WTC11 (cell line): ENCODE results near the gene REPIN1. TPM values are rescaled to one million over a fixed set of nuclear protein-coding genes. Genes with fewer than 3 reads are reported as not detected.

Experiments used
- ATAC-seq: fragments of 200-7000 bp; cut with Tn5 transposase; 2 replicates; pipeline ENCODE4 v1.10.0; 2021; ENCODE audit warnings: mild to moderate bottlenecking, moderate library complexity
- CTCF ChIA-PET: fragments of 300-600 bp; sonication (Branson Sonifier 250); formaldehyde crosslinking; loops from one replicate; lab custom pipeline; 2021; ENCODE audit warnings: antibody characterized with exemption; lab: Charles Lee
- POLR2A ChIA-PET: fragments of 350-600 bp; sonication (Branson Sonifier 250); formaldehyde crosslinking; loops from one replicate; lab custom pipeline; 2021; ENCODE audit warnings: antibody characterized with exemption; lab: Charles Lee
- DNase-seq: peaks from one replicate; pipeline ENCODE4 v3.0.0; 2021; ENCODE audit warnings: low spot score
- H3K27ac Mint-ChIP-seq: 2 replicates; pipeline ENCODE4 v1.8.0; 2021; ENCODE audit warnings: mixed read lengths
- H3K27me3 Mint-ChIP-seq: 2 replicates; pipeline ENCODE4 v1.8.0; 2021; ENCODE audit warnings: low read depth, mild to moderate bottlenecking, moderate library complexity, mixed read lengths
- H3K36me3 Mint-ChIP-seq: 2 replicates; pipeline ENCODE4 v1.8.0; 2021; ENCODE audit warnings: mixed read lengths
- H3K4me1 Mint-ChIP-seq: 2 replicates; pipeline ENCODE4 v1.8.0; 2022; ENCODE audit warnings: mixed read lengths
- H3K4me3 Mint-ChIP-seq: 2 replicates; pipeline ENCODE4 v1.8.0; 2021; ENCODE audit warnings: mild to moderate bottlenecking, moderate library complexity, mixed read lengths
- H3K9me3 Mint-ChIP-seq: 2 replicates; pipeline ENCODE4 v1.8.0; 2021; ENCODE audit warnings: mixed read lengths
- AR ChIP-seq: fragments of 250-450 bp; sonication (Bioruptor Pico); IDR thresholded peaks from 2 replicates; pipeline ENCODE4 v1.9.0; 2021; ENCODE audit warnings: mild to moderate bottlenecking
- ATF1 ChIP-seq: sonication (generic); formaldehyde crosslinking; IDR thresholded peaks from 2 replicates; pipeline ENCODE4 v1.8.1; 2023; ENCODE audit warnings: mild to moderate bottlenecking, moderate library complexity, missing genetic modification reagents
- CBFB ChIP-seq: sonication (generic); formaldehyde crosslinking; IDR thresholded peaks from 2 replicates; pipeline ENCODE4 v1.8.1; 2022; ENCODE audit warnings: mild to moderate bottlenecking, low read depth, missing genetic modification reagents
- GABPB1 ChIP-seq: sonication (generic); formaldehyde crosslinking; IDR thresholded peaks from 2 replicates; pipeline ENCODE4 v1.8.1; 2023; ENCODE audit warnings: mild to moderate bottlenecking, missing genetic modification reagents
- JAZF1 ChIP-seq: fragments of 250-450 bp; sonication (Bioruptor Pico); IDR thresholded peaks from 2 replicates; pipeline ENCODE4 v1.9.0; 2021; ENCODE audit warnings: moderate library complexity, mild to moderate bottlenecking, inconsistent platforms
- KAT7 ChIP-seq: sonication (generic); formaldehyde crosslinking; IDR thresholded peaks from 2 replicates; pipeline ENCODE4 v1.8.1; 2023; ENCODE audit warnings: missing genetic modification reagents, mild to moderate bottlenecking, borderline replicate concordance
- NR3C1 ChIP-seq: sonication (generic); formaldehyde crosslinking; conservative IDR thresholded peaks from 2 replicates; pipeline ENCODE4 v1.8.1; 2023; ENCODE audit warnings: low read depth, mild to moderate bottlenecking, missing genetic modification reagents
- SMAD3 ChIP-seq: sonication (generic); formaldehyde crosslinking; IDR thresholded peaks from 2 replicates; pipeline ENCODE4 v1.8.0; 2022; ENCODE audit warnings: missing genetic modification reagents, mild to moderate bottlenecking, borderline replicate concordance
- SOX15 ChIP-seq: fragments of 250-450 bp; sonication (Bioruptor Pico); IDR thresholded peaks from 2 replicates; pipeline ENCODE4 v1.9.0; 2021; ENCODE audit warnings: mild to moderate bottlenecking
- ZNF219 ChIP-seq: sonication (generic); formaldehyde crosslinking; IDR thresholded peaks from 2 replicates; pipeline ENCODE4 v1.8.0; 2023; ENCODE audit warnings: missing genetic modification reagents, mild to moderate bottlenecking, borderline replicate concordance
- ZNF232 ChIP-seq: sonication (generic); formaldehyde crosslinking; IDR thresholded peaks from 2 replicates; pipeline ENCODE4 v1.8.0; 2022; ENCODE audit warnings: mild to moderate bottlenecking, missing genetic modification reagents
- ZNF317 ChIP-seq: sonication (generic); formaldehyde crosslinking; IDR thresholded peaks from 2 replicates; pipeline ENCODE4 v1.8.1; 2023; ENCODE audit warnings: low read depth, mild to moderate bottlenecking, moderate library complexity, missing genetic modification reagents, borderline replicate concordance
- ZNF416 ChIP-seq: fragments of 250-450 bp; sonication (Bioruptor Pico); IDR thresholded peaks from 2 replicates; pipeline ENCODE4 v1.9.0; 2021; ENCODE audit warnings: mild to moderate bottlenecking, inconsistent platforms
- ZNF425 ChIP-seq: fragments of 250-450 bp; sonication (Bioruptor Pico); conservative IDR thresholded peaks from 2 replicates; pipeline ENCODE4 v1.9.0; 2021; ENCODE audit warnings: mild to moderate bottlenecking
- total RNA-seq: library from RNA; stranded (reverse); gene quantifications from 3 replicates; pipeline ENCODE4 v1.2.3, GENCODE V29; 2021
- TF ChIP-seq, protein P1 (sequence below): sonication (generic); formaldehyde crosslinking; IDR thresholded peaks from 2 replicates; pipeline ENCODE4 v1.8.1; 2023; ENCODE audit warnings: mild to moderate bottlenecking, missing genetic modification reagents
- TF ChIP-seq, protein P2 (sequence below): sonication (generic); formaldehyde crosslinking; IDR thresholded peaks from 2 replicates; pipeline ENCODE4 v1.8.1; 2023; ENCODE audit warnings: mild to moderate bottlenecking, missing genetic modification reagents, borderline replicate concordance

Gene REPIN1
- total RNA-seq, 1 experiment from 2014 or later: 130 TPM

DNA sequence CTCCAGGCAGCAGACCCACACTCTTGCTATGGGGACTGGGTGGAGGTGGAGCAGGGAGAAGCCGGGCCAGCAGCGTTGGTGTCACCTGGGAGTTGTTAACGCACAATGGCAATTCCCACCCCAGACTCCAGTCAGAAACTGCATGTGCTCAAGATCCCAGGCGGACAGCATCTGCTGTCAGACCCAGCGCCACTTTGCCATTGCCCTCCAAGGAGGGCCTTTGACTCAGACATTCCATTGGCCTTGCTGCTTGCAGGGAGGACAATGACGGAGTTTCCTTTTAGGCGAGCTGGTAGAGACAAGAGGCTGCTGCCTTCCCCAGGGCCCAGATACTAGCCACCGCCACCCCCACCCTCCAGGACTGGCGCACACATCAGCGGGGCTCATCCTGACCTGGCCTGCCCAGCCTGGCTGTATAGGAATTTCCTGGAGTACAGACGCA lies 45.0 kb downstream of the REPIN1 start (continued):
- TF ChIP-seq, protein P1, sequence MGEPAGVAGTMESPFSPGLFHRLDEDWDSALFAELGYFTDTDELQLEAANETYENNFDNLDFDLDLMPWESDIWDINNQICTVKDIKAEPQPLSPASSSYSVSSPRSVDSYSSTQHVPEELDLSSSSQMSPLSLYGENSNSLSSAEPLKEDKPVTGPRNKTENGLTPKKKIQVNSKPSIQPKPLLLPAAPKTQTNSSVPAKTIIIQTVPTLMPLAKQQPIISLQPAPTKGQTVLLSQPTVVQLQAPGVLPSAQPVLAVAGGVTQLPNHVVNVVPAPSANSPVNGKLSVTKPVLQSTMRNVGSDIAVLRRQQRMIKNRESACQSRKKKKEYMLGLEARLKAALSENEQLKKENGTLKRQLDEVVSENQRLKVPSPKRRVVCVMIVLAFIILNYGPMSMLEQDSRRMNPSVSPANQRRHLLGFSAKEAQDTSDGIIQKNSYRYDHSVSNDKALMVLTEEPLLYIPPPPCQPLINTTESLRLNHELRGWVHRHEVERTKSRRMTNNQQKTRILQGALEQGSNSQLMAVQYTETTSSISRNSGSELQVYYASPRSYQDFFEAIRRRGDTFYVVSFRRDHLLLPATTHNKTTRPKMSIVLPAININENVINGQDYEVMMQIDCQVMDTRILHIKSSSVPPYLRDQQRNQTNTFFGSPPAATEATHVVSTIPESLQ (CRISPR knock-in tag): no peak
- TF ChIP-seq AR (no peak), NR3C1 (CRISPR knock-in tag) (no peak), ZNF425 (CRISPR knock-in tag) (no peak), SMAD3 (CRISPR knock-in tag) (no peak), CBFB (CRISPR knock-in tag) (no peak), ZNF416 (CRISPR knock-in tag) (no peak), ZNF317 (CRISPR knock-in tag) (no peak), SOX15 (CRISPR knock-in tag) (no peak)

DNA sequence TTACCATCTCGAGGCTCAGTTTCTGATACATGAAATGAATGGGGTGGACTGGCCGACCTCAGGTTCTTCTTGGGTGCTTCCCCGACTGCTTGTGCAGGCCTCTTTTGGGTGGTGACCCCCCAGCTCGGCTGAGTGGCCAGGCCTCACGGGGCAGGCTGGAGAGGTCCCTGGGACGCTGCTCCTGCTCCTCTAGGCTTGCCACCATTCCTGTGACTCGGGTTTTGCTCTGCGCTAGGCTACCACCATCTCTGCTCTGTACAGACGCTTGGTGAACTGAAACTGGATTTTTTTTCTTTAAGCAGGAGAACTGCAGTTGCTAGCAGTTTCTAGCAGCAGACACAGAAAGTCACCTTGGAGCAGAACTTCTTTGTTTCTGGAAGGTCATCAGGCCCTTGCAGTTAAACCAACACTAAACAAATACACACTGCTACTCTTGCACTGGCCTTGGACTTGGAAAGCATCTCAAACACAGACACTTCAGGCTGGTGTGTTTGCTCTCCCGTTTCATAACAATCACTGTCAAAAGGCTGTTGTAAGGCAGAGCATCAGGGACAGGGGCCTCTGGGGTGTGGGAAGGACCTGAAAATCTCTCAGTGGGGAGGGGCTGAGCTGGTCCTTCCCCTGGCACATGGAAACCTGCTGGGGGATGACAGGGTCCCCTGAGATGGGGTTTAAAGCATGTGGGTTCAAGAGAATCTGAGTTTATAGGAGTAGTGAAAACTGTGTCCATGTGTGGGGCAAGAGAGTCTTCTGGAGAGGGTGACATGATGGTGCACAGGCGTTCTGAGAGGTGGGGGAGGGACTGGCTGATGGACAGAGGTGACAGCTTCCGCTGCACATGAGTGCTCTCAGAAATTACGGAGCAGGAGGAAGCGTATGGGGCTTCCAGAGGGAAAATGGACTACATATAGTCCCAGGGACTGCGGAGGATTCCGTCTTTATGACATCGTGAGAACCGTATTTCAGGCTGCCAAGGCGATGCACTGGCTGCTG lies 46.8 kb downstream of the REPIN1 start:
- ChIA-PET POLR2A (no interaction called here), CTCF (no interaction called here)
- Mint-ChIP-seq H3K27ac (no peak overlapping the region), H3K27me3 (no peaks in the 10 kb centered on the region; the same call in 1 of the 2 replicates), H3K36me3 (peaks cover 6% of the 10 kb centered on the region), H3K4me1 (peaks cover 11% of the 10 kb centered on the region), H3K9me3 (no peaks in the 10 kb centered on the region), H3K4me3 (no peak overlapping the region)
- peak; percentile 46; the same call in 1 of the 2 replicates for TF ChIP-seq GABPB1
- no peak for TF ChIP-seq KAT7 (CRISPR knock-in tag)
- TF ChIP-seq JAZF1 (CRISPR knock-in tag): no peak
- TF ChIP-seq ZNF219: no peak
- no peak for TF ChIP-seq ZNF232 (CRISPR knock-in tag)
- TF ChIP-seq ATF1 (CRISPR knock-in tag): no peak
- TF ChIP-seq, protein P2, sequence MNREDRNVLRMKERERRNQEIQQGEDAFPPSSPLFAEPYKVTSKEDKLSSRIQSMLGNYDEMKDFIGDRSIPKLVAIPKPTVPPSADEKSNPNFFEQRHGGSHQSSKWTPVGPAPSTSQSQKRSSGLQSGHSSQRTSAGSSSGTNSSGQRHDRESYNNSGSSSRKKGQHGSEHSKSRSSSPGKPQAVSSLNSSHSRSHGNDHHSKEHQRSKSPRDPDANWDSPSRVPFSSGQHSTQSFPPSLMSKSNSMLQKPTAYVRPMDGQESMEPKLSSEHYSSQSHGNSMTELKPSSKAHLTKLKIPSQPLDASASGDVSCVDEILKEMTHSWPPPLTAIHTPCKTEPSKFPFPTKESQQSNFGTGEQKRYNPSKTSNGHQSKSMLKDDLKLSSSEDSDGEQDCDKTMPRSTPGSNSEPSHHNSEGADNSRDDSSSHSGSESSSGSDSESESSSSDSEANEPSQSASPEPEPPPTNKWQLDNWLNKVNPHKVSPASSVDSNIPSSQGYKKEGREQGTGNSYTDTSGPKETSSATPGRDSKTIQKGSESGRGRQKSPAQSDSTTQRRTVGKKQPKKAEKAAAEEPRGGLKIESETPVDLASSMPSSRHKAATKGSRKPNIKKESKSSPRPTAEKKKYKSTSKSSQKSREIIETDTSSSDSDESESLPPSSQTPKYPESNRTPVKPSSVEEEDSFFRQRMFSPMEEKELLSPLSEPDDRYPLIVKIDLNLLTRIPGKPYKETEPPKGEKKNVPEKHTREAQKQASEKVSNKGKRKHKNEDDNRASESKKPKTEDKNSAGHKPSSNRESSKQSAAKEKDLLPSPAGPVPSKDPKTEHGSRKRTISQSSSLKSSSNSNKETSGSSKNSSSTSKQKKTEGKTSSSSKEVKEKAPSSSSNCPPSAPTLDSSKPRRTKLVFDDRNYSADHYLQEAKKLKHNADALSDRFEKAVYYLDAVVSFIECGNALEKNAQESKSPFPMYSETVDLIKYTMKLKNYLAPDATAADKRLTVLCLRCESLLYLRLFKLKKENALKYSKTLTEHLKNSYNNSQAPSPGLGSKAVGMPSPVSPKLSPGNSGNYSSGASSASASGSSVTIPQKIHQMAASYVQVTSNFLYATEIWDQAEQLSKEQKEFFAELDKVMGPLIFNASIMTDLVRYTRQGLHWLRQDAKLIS (CRISPR knock-in tag): no peak
- TF ChIP-seq, all 79 proteins: peak for 1
- ATAC-seq: no peak
- no peak for DNase-seq
